Measurements from ENCODE around the gene SCRN2. TPM values are rescaled to one million over a fixed set of nuclear protein-coding genes. Genes with fewer than 3 reads are reported as not detected.

SCRN2 gene
- total RNA-seq, 1 donor from 2014 or later: 29.8 TPM

- Histone ChIP-seq H2AFZ (replicated peaks) (no peak overlapping the region), H3K27me3 (peaks cover 20% of the 10 kb centered on the region), H3K9ac (no peak overlapping the region), H4K20me1 (ENCODE audit: low read depth) (peaks cover 4% of the 10 kb centered on the region), H3K79me2 (ENCODE audit: low read depth) (no peaks in the 10 kb centered on the region), H3F3A (ENCODE audit: low read depth) (no peaks in the 10 kb centered on the region), H3K27ac (no peak overlapping the region), H3K9me3 (ENCODE audit: low read depth) (no peaks in the 10 kb centered on the region), H3K4me1 (no peaks in the 10 kb centered on the region), H3K4me2 (no peak overlapping the region), H3K36me3 (no peaks in the 10 kb centered on the region), H3K4me3 (no peak overlapping the region)
- peak; percentile 82 for DNase-seq (ENCODE audit: low spot score)
- Mint-ChIP-seq H3K27me3 (ENCODE audit: insufficient read depth, low read depth) (peaks cover 30% of the 10 kb centered on the region), H3K4me3 (no peak overlapping the region), H3K36me3 (no peaks in the 10 kb centered on the region), H3K27ac (no peak overlapping the region), H3K9me3 (no peaks in the 10 kb centered on the region), H3K4me1 (no peaks in the 10 kb centered on the region)
- peak; percentile 66 for TF ChIP-seq CTCF (IDR thresholded peaks at IDR 0.05)
- no peak for TF ChIP-seq EZH2 (IDR thresholded peaks at IDR 0.05)
These were observed 38.6 kb downstream of the SCRN2 start for GRCh38 chr17:47802341-47803022.

GRCh38 chr17:47801906-47802305, 39.2 kb downstream of the SCRN2 start:
- Mint-ChIP-seq H3K27ac (no peak overlapping the region), H3K27me3 (ENCODE audit: insufficient read depth, low read depth) (peaks cover 29% of the 10 kb centered on the region), H3K9me3 (no peaks in the 10 kb centered on the region), H3K4me1 (no peaks in the 10 kb centered on the region), H3K4me3 (no peak overlapping the region), H3K36me3 (no peaks in the 10 kb centered on the region)
- no peak overlapping the region for H3K4me2 ChIP-seq
- H3K27me3 ChIP-seq: peaks cover 20% of the 10 kb centered on the region
- H2AFZ ChIP-seq (replicated peaks): no peak overlapping the region
- no peak overlapping the region for H3K9ac ChIP-seq
- H3K36me3 ChIP-seq: no peaks in the 10 kb centered on the region
- H3K9me3 ChIP-seq (ENCODE audit: low read depth): no peaks in the 10 kb centered on the region
- H3F3A ChIP-seq (ENCODE audit: low read depth): no peaks in the 10 kb centered on the region
- peaks cover 4% of the 10 kb centered on the region for H4K20me1 ChIP-seq (ENCODE audit: low read depth)
- H3K4me1 ChIP-seq: no peaks in the 10 kb centered on the region
- H3K79me2 ChIP-seq (ENCODE audit: low read depth): no peaks in the 10 kb centered on the region
- no peak for DNase-seq (ENCODE audit: low spot score)
- no peak overlapping the region for H3K4me3 ChIP-seq
- H3K27ac ChIP-seq: no peak overlapping the region
- no peak for TF ChIP-seq CTCF (IDR thresholded peaks at IDR 0.05)
- no peak for TF ChIP-seq EZH2phosphoT487 (IDR thresholded peaks at IDR 0.05)
- TF ChIP-seq EZH2 (IDR thresholded peaks at IDR 0.05): no peak

GRCh38 chr17:47801176-47801765, 39.8 kb downstream of the SCRN2 start:
- Histone ChIP-seq H2AFZ (replicated peaks) (no peak overlapping the region), H3F3A (ENCODE audit: low read depth) (no peaks in the 10 kb centered on the region), H3K4me1 (no peaks in the 10 kb centered on the region), H3K79me2 (ENCODE audit: low read depth) (no peaks in the 10 kb centered on the region), H3K9ac (no peak overlapping the region), H3K36me3 (no peaks in the 10 kb centered on the region), H3K9me3 (ENCODE audit: low read depth) (no peaks in the 10 kb centered on the region), H4K20me1 (ENCODE audit: low read depth) (peaks cover 4% of the 10 kb centered on the region), H3K27ac (no peak overlapping the region), H3K27me3 (peaks cover 23% of the 10 kb centered on the region), H3K4me2 (no peak overlapping the region), H3K4me3 (no peak overlapping the region)
- no peak overlapping the region for H3K27ac Mint-ChIP-seq
- peaks cover 29% of the 10 kb centered on the region for H3K27me3 Mint-ChIP-seq (ENCODE audit: insufficient read depth, low read depth)
- no peaks in the 10 kb centered on the region for H3K4me1 Mint-ChIP-seq
- TF ChIP-seq EZH2phosphoT487 (IDR thresholded peaks at IDR 0.05) (no peak), CTCF (IDR thresholded peaks at IDR 0.05) (no peak), EZH2 (IDR thresholded peaks at IDR 0.05) (no peak)
- no peak for DNase-seq (ENCODE audit: low spot score)
- H3K4me3 Mint-ChIP-seq: no peak overlapping the region
- H3K9me3 Mint-ChIP-seq: no peaks in the 10 kb centered on the region
- H3K36me3 Mint-ChIP-seq: no peaks in the 10 kb centered on the region
